GM19397 (cell line): Measurements from ENCODE around the gene INPP5D.

ENCODE experiments used
- ATAC-seq: cut with Tn5 transposase; IDR thresholded peaks from one replicate; pipeline ENCODE4 v1.9.1; 2021; ENCODE audit warnings: mild to moderate bottlenecking, moderate library complexity; ENCODE audit not compliant: unreplicated experiment

INPP5D gene

GRCh38 chr2:233072838-233073237, 12.7 kb downstream of the INPP5D start:
- ATAC-seq: no peak

DNA sequence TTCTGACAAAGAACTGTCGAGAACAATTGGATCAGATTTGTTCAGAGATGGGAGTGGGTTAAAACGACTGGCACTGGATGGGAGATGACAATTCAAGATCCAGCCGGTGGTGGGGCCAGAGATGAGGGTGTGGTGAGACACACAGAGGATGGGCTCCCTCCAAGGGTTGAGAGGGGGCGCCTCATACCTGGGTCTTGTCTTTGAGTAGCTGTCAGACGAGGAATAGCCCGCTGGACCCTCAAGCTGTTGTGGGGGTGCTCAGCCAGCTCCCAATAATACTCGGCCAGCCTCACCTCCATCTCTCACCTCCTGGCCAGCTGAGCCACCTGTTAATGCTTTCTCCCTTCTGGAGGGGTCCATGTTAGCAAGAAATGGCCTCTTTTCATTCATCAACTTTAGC, 14.0 kb downstream of the INPP5D start:
- ATAC-seq: no peak

DNA sequence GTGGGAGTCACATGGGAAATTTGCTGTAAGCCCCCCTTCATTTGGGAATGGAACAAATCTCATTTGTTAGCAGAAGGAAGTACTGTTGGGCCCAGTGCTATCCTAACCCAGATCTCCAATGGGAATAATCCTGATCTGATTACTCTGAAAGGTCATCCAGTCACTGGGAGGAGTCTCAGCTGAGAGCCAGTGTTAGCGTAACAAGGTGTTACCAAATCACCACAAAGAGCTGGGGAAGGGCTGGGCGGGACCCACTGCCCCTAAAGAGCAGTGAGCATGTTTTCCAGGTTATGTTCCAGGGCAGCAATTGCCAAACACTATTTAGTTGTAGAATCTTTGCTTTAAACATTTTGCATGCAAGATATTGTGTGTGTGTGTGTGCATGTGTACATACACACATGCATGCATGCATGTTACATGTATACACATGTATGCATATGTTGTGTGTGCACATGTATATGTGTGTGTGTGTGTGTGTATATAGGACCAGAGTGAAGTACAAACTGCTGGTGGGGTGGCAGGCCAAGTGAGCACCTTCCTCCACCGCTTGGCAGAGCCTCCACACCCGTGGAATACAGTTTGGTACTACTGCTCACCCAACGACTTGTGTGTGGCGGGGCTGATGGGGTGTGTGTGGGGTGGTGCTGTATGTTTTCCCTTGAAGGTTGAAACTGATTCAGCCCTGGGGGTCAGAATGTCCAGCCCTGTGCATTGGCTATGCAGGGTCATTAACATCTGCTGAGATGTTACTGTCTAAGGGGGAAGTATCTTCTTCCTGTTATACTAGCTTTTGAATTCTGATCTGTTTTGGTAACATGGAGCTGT, 15.2 kb downstream of the INPP5D start:
- ATAC-seq: peak; percentile 25

- ATAC-seq: peak; percentile 48
These were observed 15.8 kb downstream of the INPP5D start for GRCh38 chr2:233075966-233076339.

- ATAC-seq: no peak
These were observed 16.6 kb downstream of the INPP5D start for GRCh38 chr2:233076749-233077148.

DNA sequence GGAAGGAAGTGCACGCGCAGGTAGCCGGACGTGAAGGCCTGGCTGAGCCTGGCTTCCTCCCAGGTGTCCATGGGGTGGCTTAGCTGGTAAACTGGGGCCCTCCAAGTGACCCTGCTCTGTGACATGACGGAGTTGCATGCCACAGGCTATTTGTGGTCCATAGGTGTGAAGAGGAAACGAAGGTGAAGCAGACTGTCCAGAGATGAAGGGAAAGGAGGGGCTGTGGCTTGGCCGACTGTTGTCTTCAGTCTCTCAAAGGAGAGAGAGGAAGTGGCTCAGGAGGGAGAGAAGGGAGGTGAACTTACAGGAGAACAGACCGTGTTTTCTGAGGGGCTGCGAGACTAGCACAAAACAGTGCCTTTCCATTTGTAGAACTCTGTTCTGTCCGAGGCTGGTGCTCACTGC, 19.3 kb downstream of the INPP5D start:
- peak; percentile 40 for ATAC-seq

GRCh38 chr2:233079953-233080835, 20.1 kb downstream of the INPP5D start:
- ATAC-seq: no peak

GRCh38 chr2:233080836-233081229, 20.7 kb downstream of the INPP5D start:
- ATAC-seq: no peak

GRCh38 chr2:233081232-233081730, 21.1 kb downstream of the INPP5D start:
- no peak for ATAC-seq

GRCh38 chr2:233081731-233082221, 21.6 kb downstream of the INPP5D start:
- ATAC-seq: no peak

GRCh38 chr2:233082222-233082930, 22.2 kb downstream of the INPP5D start:
- ATAC-seq: peak; percentile 33

DNA sequence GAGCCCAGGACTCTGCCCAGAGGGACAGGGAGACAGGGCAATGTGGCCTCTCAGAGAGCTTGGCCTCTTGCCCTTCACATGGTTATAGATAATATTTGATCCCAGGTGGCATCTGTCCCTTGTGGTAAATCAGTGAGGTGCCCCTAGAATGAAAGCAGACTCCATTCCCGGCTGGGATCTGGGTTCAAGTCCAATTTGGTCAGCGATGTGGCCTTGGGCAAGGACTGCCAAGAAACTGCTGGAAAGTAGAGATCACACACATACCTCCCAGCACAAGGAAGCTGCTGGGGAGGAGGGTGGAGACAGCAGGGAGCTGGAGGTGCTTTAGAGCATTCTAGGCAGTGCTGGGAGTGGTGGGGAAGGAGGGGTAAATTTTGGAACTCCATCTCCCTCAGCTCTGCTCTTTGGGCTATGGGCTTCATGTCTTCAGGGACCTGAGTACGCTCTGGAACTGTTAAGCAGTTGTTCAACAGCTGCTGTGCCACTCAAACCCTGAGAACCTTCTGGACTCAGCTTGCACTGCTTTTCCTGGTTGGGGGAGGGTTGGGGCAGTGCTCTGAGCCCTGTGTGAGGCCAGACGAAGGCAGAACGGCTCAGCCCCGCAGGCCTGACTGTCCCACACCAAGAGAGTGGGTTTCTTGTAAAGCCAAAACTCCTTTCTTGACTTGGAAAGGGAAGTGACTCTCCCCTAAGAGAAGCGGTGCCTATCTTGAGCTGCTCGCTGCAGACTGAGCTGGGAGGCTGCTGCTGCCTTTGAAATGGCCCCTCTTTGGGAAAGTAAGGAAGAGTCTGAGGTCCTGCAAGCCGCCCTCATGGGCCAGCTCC, 23.0 kb downstream of the INPP5D start:
- no peak for ATAC-seq

DNA sequence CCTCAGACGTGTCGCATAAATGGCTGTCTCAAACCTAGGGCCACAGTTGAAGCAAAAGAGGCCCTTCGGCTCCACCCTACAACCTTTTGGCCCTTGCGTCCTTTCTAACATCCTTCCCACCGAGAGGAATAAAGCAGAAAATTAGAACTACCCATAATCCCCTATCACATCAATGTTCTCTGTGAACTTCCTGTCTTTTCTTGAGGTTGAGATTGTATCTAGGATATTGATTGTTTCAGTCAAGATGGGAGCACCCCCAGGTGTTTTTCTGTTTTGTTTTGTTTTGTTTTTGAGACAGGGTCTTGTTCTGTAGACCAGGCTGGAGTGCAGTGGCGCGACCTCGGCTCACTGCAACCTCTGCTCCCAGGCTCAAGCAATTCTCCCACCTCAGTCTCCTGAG, 23.6 kb downstream of the INPP5D start:
- no peak for ATAC-seq

DNA sequence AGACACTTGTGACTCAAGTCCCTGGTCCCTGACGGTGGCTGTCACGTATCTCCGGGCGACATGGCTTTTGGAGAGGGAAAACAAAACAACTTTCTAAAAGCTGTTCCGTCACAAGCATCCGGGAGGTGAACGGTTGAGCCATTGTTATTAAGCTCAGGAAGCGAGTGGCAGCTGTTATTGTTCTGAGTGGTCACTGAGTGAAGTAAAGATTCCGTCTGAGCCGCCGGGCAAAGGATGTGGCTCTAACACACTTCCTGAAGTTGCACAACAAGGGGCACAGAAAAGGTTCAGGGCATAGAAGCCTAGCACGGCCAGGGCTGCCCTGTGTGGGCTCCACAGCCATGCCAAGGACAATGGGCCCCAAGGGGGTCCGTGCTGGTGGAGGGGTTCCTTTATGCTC, 24.3 kb downstream of the INPP5D start:
- ATAC-seq: no peak

- ATAC-seq: no peak
These were observed 25.1 kb downstream of the INPP5D start for GRCh38 chr2:233085037-233085838.

DNA sequence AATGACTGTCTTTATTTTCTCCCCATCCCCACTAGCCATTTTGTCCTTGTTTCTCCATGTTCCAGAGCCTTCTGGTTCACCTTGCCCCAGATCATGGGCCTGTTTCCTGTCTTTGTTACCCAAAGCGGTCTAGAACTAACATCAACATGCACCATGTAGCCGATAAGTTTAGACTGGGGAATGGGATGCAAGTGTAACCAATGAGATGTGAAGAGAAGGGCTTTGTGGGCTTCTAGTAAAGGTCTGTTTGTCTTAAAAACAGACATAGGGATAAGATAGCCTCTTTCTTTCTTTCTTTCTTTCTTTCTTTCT, 25.7 kb downstream of the INPP5D start:
- no peak for ATAC-seq

GRCh38 chr2:233087713-233088112, 27.6 kb downstream of the INPP5D start:
- no peak for ATAC-seq

- no peak for ATAC-seq
These were observed 28.8 kb downstream of the INPP5D start for GRCh38 chr2:233088972-233089345.

GRCh38 chr2:233089851-233090250, 29.7 kb downstream of the INPP5D start:
- no peak for ATAC-seq

DNA sequence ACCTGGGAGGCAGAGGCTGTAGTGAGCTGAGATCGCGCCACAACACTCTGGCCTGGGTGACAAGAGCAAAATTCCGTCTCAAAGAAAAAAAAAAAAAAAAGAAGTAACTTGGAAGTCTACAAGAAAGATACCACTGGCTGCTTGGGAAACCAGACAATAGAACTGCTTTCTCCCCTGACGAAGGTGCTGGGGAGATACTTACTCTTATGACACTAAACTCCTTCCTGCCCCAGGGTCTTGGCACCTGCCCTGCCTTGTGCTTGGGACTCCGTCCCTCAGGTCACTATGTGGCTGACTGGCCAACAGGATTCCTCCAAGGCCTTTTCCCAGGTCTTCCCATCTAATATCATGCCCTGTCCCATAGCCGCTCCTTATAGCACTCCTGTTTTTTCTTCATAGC, 30.7 kb downstream of the INPP5D start:
- no peak for ATAC-seq
